Mesothelial cell of epicardium (in vitro differentiated cells): ENCODE measurements around the gene SLC22A23. TPM values are rescaled to one million over a fixed set of nuclear protein-coding genes. Genes with fewer than 3 reads are reported as not detected.

Experiments
- DNase-seq, 2 experiments: peaks; one replicate each; pipeline ENCODE4 v3.0.0; 2021; ENCODE audit warnings: low spot score in 2 of 2; ENCODE audit not compliant: unreplicated experiment in 2 of 2
- H3K27ac Mint-ChIP-seq: 2 replicates; pipeline ENCODE4 v1.8.0; 2021; ENCODE audit warnings: mixed read lengths
- H3K27me3 Mint-ChIP-seq: 2 replicates; pipeline ENCODE4 v1.8.0; 2021; ENCODE audit warnings: low read depth, mixed read lengths
- H3K36me3 Mint-ChIP-seq: 2 replicates; pipeline ENCODE4 v1.8.0; 2021; ENCODE audit warnings: mixed read lengths
- H3K4me1 Mint-ChIP-seq: 2 replicates; pipeline ENCODE4 v1.8.0; 2021; ENCODE audit warnings: mixed read lengths
- H3K4me3 Mint-ChIP-seq: 2 replicates; pipeline ENCODE4 v1.8.0; 2021; ENCODE audit warnings: mild to moderate bottlenecking, moderate library complexity, mixed read lengths
- H3K9me3 Mint-ChIP-seq: 2 replicates; pipeline ENCODE4 v1.8.0; 2021; ENCODE audit warnings: mixed read lengths
- total RNA-seq: library from RNA; stranded (reverse); gene quantifications from 3 replicates; pipeline ENCODE4 v1.2.1, GENCODE V29; 2021
- TF ChIP-seq, protein P1 (sequence below): fragments of 200-600 bp; sonication (generic); IDR thresholded peaks from one replicate; pipeline ENCODE4 v1.5.0; 2021; ENCODE audit warnings: antibody characterized with exemption; ENCODE audit not compliant: unreplicated experiment

The SLC22A23 gene
- total RNA-seq, 1 donor from 2014 or later, result 25.0 TPM

DNA sequence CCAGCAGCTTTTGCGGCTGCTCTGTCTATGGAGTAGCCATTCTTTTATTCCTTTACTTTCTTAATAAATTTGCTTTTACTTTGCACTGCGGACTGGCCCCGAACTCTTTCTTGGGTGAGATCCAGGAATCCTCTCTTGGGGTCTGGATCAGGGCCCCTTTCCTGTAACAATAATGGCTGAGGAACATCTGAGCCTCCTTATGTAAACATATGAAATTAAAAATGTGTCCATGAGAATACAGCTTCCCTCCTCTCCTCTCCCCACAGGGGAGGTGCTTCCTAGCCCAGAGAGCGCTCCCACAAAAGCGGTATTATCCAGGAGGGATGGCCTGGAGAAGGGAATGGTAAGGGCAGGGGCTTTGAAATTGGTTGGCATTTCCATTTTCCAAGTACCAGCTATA is 117.0 kb downstream of the SLC22A23 start:
- Mint-ChIP-seq H3K27ac (peak overlapping the region; percentile 81), H3K4me3 (no peak overlapping the region), H3K27me3 (no peaks in the 10 kb centered on the region), H3K4me1 (peaks cover 57% of the 10 kb centered on the region), H3K9me3 (no peaks in the 10 kb centered on the region), H3K36me3 (no peaks in the 10 kb centered on the region)
- no peak for DNase-seq
- TF ChIP-seq, protein P1, sequence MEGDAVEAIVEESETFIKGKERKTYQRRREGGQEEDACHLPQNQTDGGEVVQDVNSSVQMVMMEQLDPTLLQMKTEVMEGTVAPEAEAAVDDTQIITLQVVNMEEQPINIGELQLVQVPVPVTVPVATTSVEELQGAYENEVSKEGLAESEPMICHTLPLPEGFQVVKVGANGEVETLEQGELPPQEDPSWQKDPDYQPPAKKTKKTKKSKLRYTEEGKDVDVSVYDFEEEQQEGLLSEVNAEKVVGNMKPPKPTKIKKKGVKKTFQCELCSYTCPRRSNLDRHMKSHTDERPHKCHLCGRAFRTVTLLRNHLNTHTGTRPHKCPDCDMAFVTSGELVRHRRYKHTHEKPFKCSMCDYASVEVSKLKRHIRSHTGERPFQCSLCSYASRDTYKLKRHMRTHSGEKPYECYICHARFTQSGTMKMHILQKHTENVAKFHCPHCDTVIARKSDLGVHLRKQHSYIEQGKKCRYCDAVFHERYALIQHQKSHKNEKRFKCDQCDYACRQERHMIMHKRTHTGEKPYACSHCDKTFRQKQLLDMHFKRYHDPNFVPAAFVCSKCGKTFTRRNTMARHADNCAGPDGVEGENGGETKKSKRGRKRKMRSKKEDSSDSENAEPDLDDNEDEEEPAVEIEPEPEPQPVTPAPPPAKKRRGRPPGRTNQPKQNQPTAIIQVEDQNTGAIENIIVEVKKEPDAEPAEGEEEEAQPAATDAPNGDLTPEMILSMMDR, result no peak

DNA sequence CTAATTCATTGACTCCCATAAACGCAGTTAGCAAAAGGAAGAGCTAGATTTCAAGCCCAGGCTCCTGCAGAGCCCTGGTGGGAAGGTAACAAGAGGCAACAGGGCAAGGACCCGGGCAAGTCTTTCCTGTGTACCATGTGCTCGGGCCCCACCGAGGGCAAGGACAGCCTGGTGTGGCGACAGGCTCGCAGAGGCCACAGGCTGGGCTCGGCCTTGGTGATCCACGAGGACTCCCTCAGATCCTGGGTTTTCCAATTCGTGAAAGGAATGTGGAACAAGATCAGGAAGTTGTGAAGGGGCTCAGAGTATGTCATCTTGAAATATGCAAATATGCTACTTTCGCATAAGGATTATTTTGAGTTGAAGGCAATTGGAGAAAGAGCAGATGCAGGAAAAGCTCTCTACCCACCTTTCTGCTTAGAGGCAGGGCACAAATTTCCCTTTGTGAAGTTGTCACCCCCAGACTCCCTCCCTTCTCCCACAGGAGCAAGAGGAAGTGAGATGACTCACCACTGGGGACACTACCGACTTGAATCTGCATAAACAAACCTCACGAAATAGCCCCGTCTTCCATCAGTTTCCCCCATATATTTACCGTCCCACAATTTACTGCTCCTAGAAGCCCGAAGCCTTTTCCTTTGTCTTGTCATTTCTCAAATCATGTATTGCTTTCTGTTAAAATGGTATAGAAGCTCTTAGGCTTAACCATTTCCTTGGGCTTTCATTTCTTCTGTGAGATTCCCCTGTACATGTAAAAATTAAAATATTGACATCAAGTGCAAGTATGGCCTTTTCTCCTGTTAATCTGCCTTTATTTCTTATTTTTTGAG is 119.1 kb downstream of the SLC22A23 start:
- no peak for DNase-seq
- H3K27me3 Mint-ChIP-seq, result no peaks in the 10 kb centered on the region
- H3K36me3 Mint-ChIP-seq, result no peaks in the 10 kb centered on the region
- peaks cover 55% of the 10 kb centered on the region for H3K4me1 Mint-ChIP-seq
- H3K9me3 Mint-ChIP-seq, result no peaks in the 10 kb centered on the region
- TF ChIP-seq, protein P1, result no peak
- peak overlapping the region; percentile 45 for H3K27ac Mint-ChIP-seq
- no peak overlapping the region for H3K4me3 Mint-ChIP-seq

DNA sequence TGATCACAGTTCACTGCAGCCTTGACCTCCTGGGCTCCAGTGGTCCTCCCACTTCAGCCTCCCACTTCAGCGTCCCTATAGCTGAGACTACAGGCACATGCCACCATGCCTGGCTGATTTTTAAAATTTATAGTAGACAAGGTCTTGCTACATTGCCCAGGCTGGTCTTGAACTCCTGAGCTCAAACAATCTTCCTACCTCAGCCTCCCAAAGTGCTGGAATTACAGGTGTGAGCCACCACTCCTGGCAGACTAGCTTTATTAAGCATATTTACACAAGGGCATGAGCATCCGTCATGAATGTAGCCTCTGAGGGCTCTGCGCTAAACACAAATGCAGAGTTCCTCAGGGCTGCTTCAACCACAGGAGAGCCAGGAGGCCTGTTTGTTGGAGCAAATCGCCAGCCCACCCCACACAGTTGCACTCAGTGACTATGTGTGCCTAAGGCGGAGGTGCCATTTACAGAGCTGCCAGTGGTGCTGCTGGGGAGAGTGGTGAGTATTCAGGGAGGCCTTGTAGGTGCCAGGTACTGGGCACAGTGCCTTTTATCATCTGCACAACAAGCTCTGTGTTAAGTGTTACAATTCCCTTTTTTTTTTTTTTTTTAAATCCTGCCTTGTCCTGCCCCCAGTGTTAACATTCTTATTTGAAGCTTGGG is 119.9 kb downstream of the SLC22A23 start:
- DNase-seq, result no peak
- TF ChIP-seq, protein P1, result no peak
- Mint-ChIP-seq H3K4me3 (no peak overlapping the region), H3K4me1 (peaks cover 48% of the 10 kb centered on the region), H3K36me3 (no peaks in the 10 kb centered on the region), H3K27ac (no peak overlapping the region), H3K9me3 (no peaks in the 10 kb centered on the region), H3K27me3 (no peaks in the 10 kb centered on the region)

DNA sequence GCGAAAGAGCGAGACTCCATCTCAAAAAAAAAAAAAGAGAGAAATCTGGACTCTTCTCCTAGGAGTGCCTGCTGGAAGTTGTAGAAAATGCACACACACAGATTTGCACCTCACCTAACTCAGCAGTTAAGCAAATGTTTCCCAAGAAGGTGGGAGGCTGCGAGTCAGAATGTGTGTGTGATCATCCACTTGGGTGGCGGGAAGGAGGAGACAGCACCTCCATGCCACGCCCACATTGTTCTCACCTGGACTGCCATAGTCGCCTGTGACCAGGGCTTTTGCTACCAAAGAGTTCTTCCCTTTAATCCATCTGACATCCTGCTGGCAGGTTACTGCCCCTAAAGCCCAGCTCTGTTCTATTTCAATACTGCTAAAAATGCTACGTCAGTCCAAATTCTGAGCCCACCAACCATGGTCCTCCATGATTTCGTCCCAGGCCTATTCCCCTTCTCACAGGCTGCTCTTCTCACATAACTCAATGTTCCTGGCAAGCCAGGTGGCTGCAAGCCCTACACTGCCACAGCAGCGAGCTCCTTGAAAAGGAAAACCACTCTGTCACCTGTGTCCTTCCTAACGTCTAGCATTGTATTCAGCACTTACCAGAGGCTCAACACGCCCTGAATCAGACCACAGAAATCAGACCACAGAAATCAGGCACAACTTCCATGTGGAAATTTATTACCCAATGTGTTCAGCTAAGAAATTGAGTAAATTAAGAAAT is 120.6 kb downstream of the SLC22A23 start:
- no peak overlapping the region for H3K27ac Mint-ChIP-seq
- TF ChIP-seq, protein P1, result no peak
- peaks cover 45% of the 10 kb centered on the region for H3K4me1 Mint-ChIP-seq
- H3K9me3 Mint-ChIP-seq, result no peaks in the 10 kb centered on the region
- no peaks in the 10 kb centered on the region for H3K27me3 Mint-ChIP-seq
- H3K36me3 Mint-ChIP-seq, result no peaks in the 10 kb centered on the region
- no peak for DNase-seq
- no peak overlapping the region for H3K4me3 Mint-ChIP-seq

DNA sequence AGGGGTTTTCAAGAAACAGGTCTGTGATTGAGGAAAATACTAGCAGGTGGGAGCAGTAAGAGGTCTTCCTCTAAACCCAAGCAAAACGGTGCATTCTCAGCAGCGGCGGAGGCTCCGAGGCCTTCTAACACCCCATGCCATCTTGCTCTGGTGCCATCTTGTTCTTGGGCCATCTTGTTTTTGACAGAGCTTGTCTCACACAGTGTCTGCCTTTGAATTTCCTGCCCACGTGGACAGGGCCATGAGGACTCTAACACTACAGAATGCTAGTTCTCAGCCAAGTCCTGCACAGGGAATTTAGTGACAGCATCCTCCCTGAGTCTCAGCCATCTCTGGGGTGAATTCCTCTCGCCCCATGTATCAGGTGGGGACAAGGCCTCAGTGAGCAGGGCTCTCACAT is 121.7 kb downstream of the SLC22A23 start:
- Mint-ChIP-seq H3K27ac (no peak overlapping the region), H3K4me1 (peaks cover 34% of the 10 kb centered on the region), H3K9me3 (no peaks in the 10 kb centered on the region)

More for the DNA sequence above, 121.7 kb downstream of the SLC22A23 start:
- Mint-ChIP-seq H3K27me3 (no peaks in the 10 kb centered on the region), H3K36me3 (no peaks in the 10 kb centered on the region), H3K4me3 (no peak overlapping the region)
- TF ChIP-seq, protein P1, result no peak
- DNase-seq, result no peak
